SK-N-MC (cell line): ENCODE measurements around the gene GTF2F2.

ENCODE experiments used
- DNase-seq: peaks from one replicate; pipeline ENCODE4 v3.0.0-alpha.2; 2011; ENCODE audit warnings: low read depth, low spot score
- H3K27ac ChIP-seq: fragments of 200-600 bp; sonication (generic); 2 replicates; pipeline ENCODE4 v1.5.1; 2016; ENCODE audit warnings: mixed run types
- H3K36me3 ChIP-seq: fragments of 200-600 bp; sonication (generic); 2 replicates; pipeline ENCODE4 v1.6.1; 2017; ENCODE audit warnings: antibody characterized with exemption, low read length, mixed read lengths; ENCODE audit not compliant: insufficient read depth
- H3K4me3 ChIP-seq: fragments of 200-600 bp; sonication (generic); 2 replicates; pipeline ENCODE4 v1.5.1; 2016
- H3K9ac ChIP-seq: fragments of 200-600 bp; sonication (generic); 2 replicates; pipeline ENCODE4 v1.8.0; 2017; ENCODE audit warnings: mixed run types, mixed read lengths; ENCODE audit not compliant: insufficient read length
- H3K9me3 ChIP-seq: fragments of 200-600 bp; sonication (generic); 2 replicates; pipeline ENCODE4 v1.6.1; 2017; ENCODE audit warnings: low read depth, mild to moderate bottlenecking, antibody characterized with exemption, low read length, moderate library complexity, mixed read lengths
- EZH2 ChIP-seq: fragments of 200-600 bp; sonication (generic); IDR thresholded peaks from one replicate; pipeline ENCODE4 v1.6.1; 2017; ENCODE audit warnings: antibody characterized with exemption
- FOXP2 ChIP-seq: optimal IDR thresholded peaks from 2 replicates; pipeline ENCODE3; 2011; ENCODE audit warnings: mild to moderate bottlenecking, moderate library complexity; ENCODE audit not compliant: insufficient read depth; ENCODE audit errors: extremely low read length, control extremely low read depth
- POLR2AphosphoS5 ChIP-seq: IDR thresholded peaks from 2 replicates; pipeline ENCODE4 v1.6.1; 2012; ENCODE audit warnings: mild to moderate bottlenecking, low read depth, low read length, borderline replicate concordance

The GTF2F2 gene

DNA sequence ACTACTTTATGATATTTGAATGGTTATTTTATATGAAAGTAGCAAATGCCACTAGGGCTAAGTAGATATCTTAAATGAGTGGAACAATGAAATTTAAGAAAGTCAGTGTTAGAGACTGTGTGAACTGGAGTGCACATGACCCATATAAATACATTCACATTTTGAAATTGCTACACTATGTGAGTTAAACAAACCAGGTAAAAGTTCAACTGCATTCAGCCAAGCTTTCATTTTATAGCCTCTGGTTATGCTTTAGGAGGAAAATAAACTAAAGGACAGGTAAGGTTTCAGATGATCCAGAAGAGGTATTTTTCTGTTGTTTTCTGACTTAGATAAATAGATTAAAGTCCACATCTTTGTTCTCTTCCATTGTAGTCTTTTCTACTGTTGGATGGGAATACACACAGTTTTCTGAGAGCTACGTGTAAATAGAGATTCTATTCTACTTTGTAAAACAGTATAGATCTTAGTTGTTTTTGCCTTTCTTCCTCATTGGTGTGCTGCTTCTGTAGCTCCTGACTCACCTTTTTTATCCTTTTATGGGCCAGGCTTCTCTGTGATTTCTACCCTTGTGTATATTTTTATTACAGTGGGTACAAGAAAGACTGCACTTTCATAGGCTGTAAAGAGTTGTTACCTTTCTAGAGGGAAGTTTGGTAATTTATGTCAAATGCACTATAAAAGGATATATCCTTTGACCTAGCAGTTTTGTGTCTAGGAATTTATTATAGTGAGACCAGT is 135.1 kb downstream of the GTF2F2 start:
- Histone ChIP-seq H3K4me3 (no peak overlapping the region), H3K9ac (no peak overlapping the region), H3K9me3 (no peaks in the 10 kb centered on the region), H3K27ac (no peak overlapping the region), H3K36me3 (peaks cover 22% of the 10 kb centered on the region)
- TF ChIP-seq EZH2 (no peak), FOXP2 (no peak), POLR2AphosphoS5 (no peak)
- DNase-seq, result no peak

DNA sequence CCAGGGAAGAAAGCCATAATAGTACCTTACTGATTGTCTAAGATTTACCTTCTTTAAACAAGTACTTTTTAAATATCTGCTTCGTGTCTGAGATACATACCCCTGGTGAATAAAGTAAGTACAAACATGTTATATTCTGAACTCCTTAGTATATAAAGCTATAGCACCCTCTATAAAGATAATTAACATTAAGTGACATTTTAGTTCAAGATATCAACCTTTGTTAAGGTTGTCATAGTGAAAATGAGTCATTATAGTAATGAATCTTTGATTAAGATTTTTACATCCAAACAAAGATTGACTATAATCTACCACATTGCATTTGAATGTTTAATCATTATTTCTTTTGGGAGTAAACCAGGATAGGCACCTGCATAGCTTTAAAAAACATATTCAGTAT is 135.9 kb downstream of the GTF2F2 start:
- Histone ChIP-seq H3K4me3 (no peak overlapping the region), H3K27ac (no peak overlapping the region), H3K9ac (no peak overlapping the region), H3K36me3 (peaks cover 22% of the 10 kb centered on the region), H3K9me3 (no peaks in the 10 kb centered on the region)
- TF ChIP-seq FOXP2, result no peak
- no peak for TF ChIP-seq POLR2AphosphoS5
- TF ChIP-seq EZH2, result no peak
- DNase-seq, result no peak

DNA sequence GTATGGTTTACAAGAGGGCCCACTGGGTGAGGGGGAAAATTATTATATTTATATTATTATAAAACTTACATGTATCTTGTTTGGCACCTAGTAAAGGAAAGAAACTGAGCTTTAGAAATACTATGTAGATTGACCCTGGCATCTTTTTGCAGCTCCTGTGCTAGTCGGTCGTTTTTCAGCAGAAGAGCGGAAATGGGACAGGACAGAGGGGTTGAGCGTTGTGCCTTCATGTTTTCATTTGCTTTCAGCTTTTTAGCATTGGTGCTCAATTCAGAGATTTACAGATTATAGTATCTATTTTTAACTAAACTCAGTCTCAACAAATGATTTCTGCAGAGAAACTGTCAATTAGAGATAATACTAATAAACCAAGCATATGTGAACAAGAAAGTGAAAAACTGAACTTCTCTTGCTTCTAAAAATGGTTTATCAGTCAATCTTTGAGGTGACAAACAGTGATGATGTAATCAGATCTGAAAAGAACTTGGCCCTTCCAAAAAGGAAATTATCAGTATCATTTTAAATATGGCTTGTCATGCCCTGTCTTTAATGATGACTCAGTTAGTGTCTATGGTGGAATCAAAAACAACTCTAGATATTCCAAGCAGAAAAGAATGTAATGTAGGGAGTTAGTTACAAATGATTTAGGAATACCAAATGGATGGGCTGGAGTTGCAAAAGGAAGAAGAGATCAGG is 137.5 kb downstream of the GTF2F2 start:
- no peak for TF ChIP-seq FOXP2
- TF ChIP-seq POLR2AphosphoS5, result no peak
- no peak for TF ChIP-seq EZH2
- peaks cover 20% of the 10 kb centered on the region for H3K36me3 ChIP-seq
- H3K4me3 ChIP-seq, result no peak overlapping the region
- H3K9me3 ChIP-seq, result no peaks in the 10 kb centered on the region
- 0 out of 2 replicates have a peak overlapping the region, but pooled peaks have one; percentile 27 for H3K27ac ChIP-seq
- DNase-seq, result no peak
- no peak overlapping the region for H3K9ac ChIP-seq

DNA sequence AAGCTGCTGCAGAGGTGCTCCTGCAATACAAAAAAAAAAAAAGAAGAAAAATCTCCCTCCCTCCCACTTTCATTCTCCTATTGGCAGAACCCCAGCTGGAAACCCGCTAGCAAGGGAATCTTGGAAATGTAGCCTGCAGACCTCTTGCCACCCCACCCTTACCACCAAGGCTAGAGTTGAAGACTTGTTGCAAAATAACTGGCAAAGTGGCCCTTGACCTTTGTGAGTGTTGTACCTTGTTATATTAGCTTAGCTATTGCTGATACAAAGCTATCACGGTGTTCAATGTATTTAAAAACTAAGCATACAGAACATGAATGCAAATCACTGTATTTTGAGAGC is 138.0 kb downstream of the GTF2F2 start:
- H3K9me3 ChIP-seq, result no peaks in the 10 kb centered on the region
- no peak overlapping the region for H3K27ac ChIP-seq
- no peak overlapping the region for H3K9ac ChIP-seq
- peaks cover 15% of the 10 kb centered on the region for H3K36me3 ChIP-seq
- no peak overlapping the region for H3K4me3 ChIP-seq
- TF ChIP-seq EZH2, result no peak
- no peak for TF ChIP-seq POLR2AphosphoS5
- no peak for TF ChIP-seq FOXP2
- DNase-seq, result no peak

DNA sequence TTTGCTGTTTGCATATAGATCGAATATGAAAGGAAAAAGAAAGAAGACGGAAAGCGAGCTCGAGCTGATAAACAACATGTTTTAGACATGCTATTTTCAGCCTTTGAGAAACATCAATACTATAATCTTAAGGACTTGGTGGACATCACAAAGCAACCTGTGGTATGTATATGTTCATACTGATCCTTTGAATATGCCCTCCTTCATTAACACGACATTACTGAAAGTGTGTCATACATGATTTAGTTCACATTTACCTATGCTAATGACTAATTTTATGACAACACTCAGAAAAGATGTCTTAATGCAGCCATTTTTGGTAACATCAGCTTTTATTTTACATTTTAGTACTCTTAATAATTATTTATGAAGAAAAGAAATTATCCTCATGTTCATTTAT is 146.9 kb downstream of the GTF2F2 start:
- DNase-seq, result no peak
- no peak overlapping the region for H3K9ac ChIP-seq
- no peak for TF ChIP-seq FOXP2
- H3K27ac ChIP-seq, result no peak overlapping the region
- no peaks in the 10 kb centered on the region for H3K9me3 ChIP-seq
- peaks cover 11% of the 10 kb centered on the region for H3K36me3 ChIP-seq
- H3K4me3 ChIP-seq, result no peak overlapping the region

DNA sequence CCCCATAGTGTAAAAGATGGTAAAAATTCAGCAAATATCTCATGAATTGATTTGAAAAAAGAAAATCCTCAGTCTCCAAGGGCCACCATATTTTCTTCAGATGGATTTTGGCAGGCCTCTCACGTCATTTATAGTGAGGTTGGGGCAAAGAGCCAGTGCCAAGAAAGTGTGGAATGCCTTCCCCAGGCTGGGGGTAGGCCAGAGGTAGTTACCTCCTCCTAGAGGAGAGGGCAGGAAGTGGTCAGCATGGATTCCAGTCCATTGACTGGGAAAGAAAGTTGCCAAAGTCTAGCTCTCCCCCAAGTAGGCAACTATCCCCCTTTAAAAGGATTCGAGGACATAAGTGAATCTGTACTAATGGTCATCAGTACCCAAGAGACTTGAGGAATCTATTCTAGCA is 148.9 kb downstream of the GTF2F2 start:
- DNase-seq, result no peak
- H3K36me3 ChIP-seq, result peaks cover 11% of the 10 kb centered on the region
- H3K9ac ChIP-seq, result no peak overlapping the region
- H3K4me3 ChIP-seq, result no peak overlapping the region
- no peak overlapping the region for H3K27ac ChIP-seq
- no peak for TF ChIP-seq FOXP2
- H3K9me3 ChIP-seq, result no peaks in the 10 kb centered on the region

DNA sequence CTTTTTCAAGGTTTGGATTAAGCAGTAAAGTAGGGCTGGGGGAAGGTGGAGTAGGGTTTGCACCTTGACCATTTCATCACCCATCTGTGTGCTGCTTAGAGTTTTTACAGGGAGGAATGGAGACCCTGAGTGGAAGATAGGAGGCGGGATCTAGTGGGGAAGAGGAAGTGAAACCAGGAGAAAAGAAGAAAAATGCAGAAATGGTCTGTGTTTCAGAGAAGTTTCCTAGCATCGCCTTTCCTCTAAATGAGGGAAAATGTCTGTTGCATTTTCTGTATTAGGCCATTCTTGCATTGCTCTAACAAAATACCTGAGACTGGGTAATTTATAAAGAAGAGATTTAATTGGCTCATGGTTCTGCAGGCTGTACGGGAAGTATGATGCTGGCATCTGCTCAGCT is 156.6 kb downstream of the GTF2F2 start:
- no peak overlapping the region for H3K27ac ChIP-seq
- no peak for DNase-seq
- H3K9ac ChIP-seq, result no peak overlapping the region
- TF ChIP-seq POLR2AphosphoS5 (no peak), FOXP2 (no peak), EZH2 (no peak)
- H3K36me3 ChIP-seq, result peaks cover 12% of the 10 kb centered on the region; the same call in 1 of the 2 replicates
- no peak overlapping the region for H3K4me3 ChIP-seq
- no peaks in the 10 kb centered on the region for H3K9me3 ChIP-seq

DNA sequence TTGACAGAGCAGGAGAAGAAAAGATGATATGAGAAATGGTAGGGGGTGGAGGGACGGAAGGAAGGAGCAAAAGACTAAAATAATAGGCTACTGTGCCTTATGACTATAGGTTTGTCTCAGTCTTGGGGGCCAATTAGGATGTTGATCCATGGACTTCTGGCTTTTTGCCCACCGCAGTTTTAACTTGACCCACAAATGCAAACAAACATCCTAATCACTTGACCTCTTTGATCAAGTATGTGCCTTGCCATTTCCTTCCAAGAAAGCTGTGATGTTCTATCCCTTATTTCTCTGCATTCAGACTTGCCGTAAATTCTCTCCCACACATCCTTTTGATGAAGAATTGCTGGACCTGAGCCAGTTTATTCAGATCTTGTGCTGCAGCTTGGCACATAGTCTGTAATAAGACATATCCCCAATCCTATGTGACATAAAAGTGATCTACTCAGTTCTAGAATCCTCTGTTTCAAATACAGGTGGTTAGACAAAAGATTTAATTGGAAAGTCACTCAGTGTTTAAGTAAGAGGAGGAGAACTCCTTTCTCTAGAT is 157.9 kb downstream of the GTF2F2 start:
- TF ChIP-seq POLR2AphosphoS5 (no peak), FOXP2 (no peak), EZH2 (no peak)
- no peak overlapping the region for H3K9ac ChIP-seq
- no peaks in the 10 kb centered on the region for H3K9me3 ChIP-seq
- H3K4me3 ChIP-seq, result no peak overlapping the region
- H3K36me3 ChIP-seq, result peaks cover 13% of the 10 kb centered on the region; the same call in 1 of the 2 replicates
- no peak for DNase-seq
- H3K27ac ChIP-seq, result no peak overlapping the region
